ENCODE measurements around the gene NCKAP5. TPM values are rescaled to one million over a fixed set of nuclear protein-coding genes. Genes with fewer than 3 reads are reported as not detected.

NCKAP5 gene
- total RNA-seq, 2 donors from 2014 or later: not detected

- DNase-seq (ENCODE audit: low spot score): no peak
- H3K4me3 Mint-ChIP-seq: no peak overlapping the region
- H3K9me3 Mint-ChIP-seq: peaks cover 12% of the 10 kb centered on the region
- H3K27me3 Mint-ChIP-seq: no peaks in the 10 kb centered on the region
- no peak for ATAC-seq
- H3K27ac Mint-ChIP-seq: no peak overlapping the region
- no peaks in the 10 kb centered on the region for H3K4me1 Mint-ChIP-seq (ENCODE audit: low read depth in 2 of 2)
- no peaks in the 10 kb centered on the region for H3K36me3 Mint-ChIP-seq
Observed at GRCh38 chr2:133139847-133140533, 428.3 kb downstream of the NCKAP5 start.

- no peak overlapping the region for H3K4me3 Mint-ChIP-seq
- no peak overlapping the region for H3K27ac Mint-ChIP-seq
- H3K4me1 Mint-ChIP-seq (ENCODE audit: low read depth in 2 of 2): no peaks in the 10 kb centered on the region
- no peak for ATAC-seq
- no peak for DNase-seq (ENCODE audit: low spot score)
- no peaks in the 10 kb centered on the region for H3K27me3 Mint-ChIP-seq
- peaks cover 13% of the 10 kb centered on the region for H3K9me3 Mint-ChIP-seq
- no peaks in the 10 kb centered on the region for H3K36me3 Mint-ChIP-seq
Observed at GRCh38 chr2:133138693-133139092, 429.6 kb downstream of the NCKAP5 start.

- H3K4me1 Mint-ChIP-seq (ENCODE audit: low read depth in 2 of 2): no peaks in the 10 kb centered on the region
- peaks cover 13% of the 10 kb centered on the region for H3K9me3 Mint-ChIP-seq
- no peaks in the 10 kb centered on the region for H3K27me3 Mint-ChIP-seq
- no peak overlapping the region for H3K4me3 Mint-ChIP-seq
- DNase-seq (ENCODE audit: low spot score) (no peak), ATAC-seq (no peak)
- no peak overlapping the region for H3K27ac Mint-ChIP-seq
- H3K36me3 Mint-ChIP-seq: no peaks in the 10 kb centered on the region
Observed at GRCh38 chr2:133135035-133135654, 433.1 kb downstream of the NCKAP5 start.

GRCh38 chr2:133130548-133131246, 437.6 kb downstream of the NCKAP5 start:
- H3K36me3 Mint-ChIP-seq: no peaks in the 10 kb centered on the region
- H3K4me1 Mint-ChIP-seq (ENCODE audit: low read depth in 2 of 2): no peaks in the 10 kb centered on the region
- peaks cover 11% of the 10 kb centered on the region for H3K9me3 Mint-ChIP-seq
- no peaks in the 10 kb centered on the region for H3K27me3 Mint-ChIP-seq
- no peak for ATAC-seq
- DNase-seq (ENCODE audit: low spot score): no peak
- no peak overlapping the region for H3K27ac Mint-ChIP-seq
- no peak overlapping the region for H3K4me3 Mint-ChIP-seq

- Mint-ChIP-seq H3K9me3 (peaks cover 10% of the 10 kb centered on the region), H3K36me3 (no peaks in the 10 kb centered on the region), H3K27ac (no peak overlapping the region), H3K4me1 (ENCODE audit: low read depth in 2 of 2) (no peaks in the 10 kb centered on the region), H3K4me3 (no peak overlapping the region), H3K27me3 (no peaks in the 10 kb centered on the region)
- DNase-seq (ENCODE audit: low spot score): no peak
- no peak for ATAC-seq
Observed at GRCh38 chr2:133124446-133124845, 443.8 kb downstream of the NCKAP5 start.

GRCh38 chr2:133123904-133124303, 444.4 kb downstream of the NCKAP5 start:
- no peaks in the 10 kb centered on the region for H3K36me3 Mint-ChIP-seq
- H3K4me3 Mint-ChIP-seq: no peak overlapping the region
- H3K4me1 Mint-ChIP-seq (ENCODE audit: low read depth in 2 of 2): no peaks in the 10 kb centered on the region
- no peak for ATAC-seq
- no peaks in the 10 kb centered on the region for H3K27me3 Mint-ChIP-seq
- DNase-seq (ENCODE audit: low spot score): no peak
- H3K9me3 Mint-ChIP-seq: peaks cover 10% of the 10 kb centered on the region
- no peak overlapping the region for H3K27ac Mint-ChIP-seq

GRCh38 chr2:133123393-133123792, 444.9 kb downstream of the NCKAP5 start:
- H3K9me3 Mint-ChIP-seq: peaks cover 10% of the 10 kb centered on the region
- H3K4me3 Mint-ChIP-seq: no peak overlapping the region

GRCh38 chr2:133122529-133122928, 445.7 kb downstream of the NCKAP5 start:
- no peak overlapping the region for H3K27ac Mint-ChIP-seq
- no peak overlapping the region for H3K4me3 Mint-ChIP-seq
- peaks cover 9% of the 10 kb centered on the region for H3K9me3 Mint-ChIP-seq
- DNase-seq (ENCODE audit: low spot score) (no peak), ATAC-seq (no peak)
- H3K4me1 Mint-ChIP-seq (ENCODE audit: low read depth in 2 of 2): no peaks in the 10 kb centered on the region
- H3K36me3 Mint-ChIP-seq: no peaks in the 10 kb centered on the region
- H3K27me3 Mint-ChIP-seq: no peaks in the 10 kb centered on the region

More at GRCh38 chr2:133123393-133123792, 444.9 kb downstream of the NCKAP5 start:
- Mint-ChIP-seq H3K4me1 (ENCODE audit: low read depth in 2 of 2) (no peaks in the 10 kb centered on the region), H3K27ac (no peak overlapping the region), H3K36me3 (no peaks in the 10 kb centered on the region), H3K27me3 (no peaks in the 10 kb centered on the region)
- ATAC-seq: no peak
- no peak for DNase-seq (ENCODE audit: low spot score)

GRCh38 chr2:133120310-133120709, 448.0 kb downstream of the NCKAP5 start:
- Mint-ChIP-seq H3K9me3 (peaks cover 4% of the 10 kb centered on the region), H3K4me3 (no peak overlapping the region), H3K27me3 (no peaks in the 10 kb centered on the region), H3K27ac (no peak overlapping the region), H3K4me1 (ENCODE audit: low read depth in 2 of 2) (no peaks in the 10 kb centered on the region), H3K36me3 (no peaks in the 10 kb centered on the region)
- ATAC-seq (no peak), DNase-seq (ENCODE audit: low spot score) (no peak)

- Mint-ChIP-seq H3K27ac (no peak overlapping the region), H3K4me1 (ENCODE audit: low read depth in 2 of 2) (no peaks in the 10 kb centered on the region), H3K4me3 (no peak overlapping the region), H3K27me3 (no peaks in the 10 kb centered on the region), H3K36me3 (no peaks in the 10 kb centered on the region), H3K9me3 (peaks cover 16% of the 10 kb centered on the region)
- ATAC-seq (no peak), DNase-seq (ENCODE audit: low spot score) (no peak)
Observed at GRCh38 chr2:133110201-133110600, 458.1 kb downstream of the NCKAP5 start.

GRCh38 chr2:133109772-133110171, 458.5 kb downstream of the NCKAP5 start:
- Mint-ChIP-seq H3K27ac (no peak overlapping the region), H3K4me1 (ENCODE audit: low read depth in 2 of 2) (no peaks in the 10 kb centered on the region), H3K36me3 (no peaks in the 10 kb centered on the region), H3K9me3 (peaks cover 16% of the 10 kb centered on the region), H3K27me3 (no peaks in the 10 kb centered on the region), H3K4me3 (no peak overlapping the region)
- ATAC-seq (no peak), DNase-seq (ENCODE audit: low spot score) (no peak)

GRCh38 chr2:133107058-133107815, 461.0 kb downstream of the NCKAP5 start:
- no peaks in the 10 kb centered on the region for H3K27me3 Mint-ChIP-seq
- peaks cover 4% of the 10 kb centered on the region for H3K36me3 Mint-ChIP-seq
- no peak overlapping the region for H3K4me3 Mint-ChIP-seq
- no peak overlapping the region for H3K27ac Mint-ChIP-seq
- H3K9me3 Mint-ChIP-seq: peaks cover 22% of the 10 kb centered on the region
- H3K4me1 Mint-ChIP-seq (ENCODE audit: low read depth in 2 of 2): no peaks in the 10 kb centered on the region
- ATAC-seq (no peak), DNase-seq (ENCODE audit: low spot score) (no peak)

- Mint-ChIP-seq H3K4me1 (ENCODE audit: low read depth in 2 of 2) (no peaks in the 10 kb centered on the region), H3K36me3 (peaks cover 4% of the 10 kb centered on the region), H3K9me3 (peaks cover 15% of the 10 kb centered on the region), H3K4me3 (no peak overlapping the region), H3K27ac (no peak overlapping the region), H3K27me3 (no peaks in the 10 kb centered on the region)
- DNase-seq (ENCODE audit: low spot score) (no peak), ATAC-seq (no peak)
Observed at GRCh38 chr2:133104871-133105270, 463.4 kb downstream of the NCKAP5 start.

- H3K27me3 Mint-ChIP-seq: no peaks in the 10 kb centered on the region
- no peak for ATAC-seq
- H3K4me3 Mint-ChIP-seq: no peak overlapping the region
- no peak for DNase-seq (ENCODE audit: low spot score)
- H3K4me1 Mint-ChIP-seq (ENCODE audit: low read depth in 2 of 2): no peaks in the 10 kb centered on the region
- no peak overlapping the region for H3K27ac Mint-ChIP-seq
- H3K36me3 Mint-ChIP-seq: no peaks in the 10 kb centered on the region
- H3K9me3 Mint-ChIP-seq: peaks cover 8% of the 10 kb centered on the region
Observed at GRCh38 chr2:133098787-133099186, 469.5 kb downstream of the NCKAP5 start.

Measured in natural killer cell treated with Interleukin-12 subunit alpha and Interleukin-12 subunit beta and Interleukin-15 and Interleukin-18, amount 100 ng/mL, for 72 hours (primary cell).